Measurements from ENCODE around the gene IRGC. TPM values are rescaled to one million over a fixed set of nuclear protein-coding genes. Genes with fewer than 3 reads are reported as not detected.

Gene IRGC
- total RNA-seq = not detected
- not detected for polyA plus RNA-seq
- long read RNA-seq, donor 1 = 0 reads
- long read RNA-seq, donor 2 = 0 reads
- long read RNA-seq, donor 3 = 0 reads
- long read RNA-seq, donor 4 = 0 reads

DNA sequence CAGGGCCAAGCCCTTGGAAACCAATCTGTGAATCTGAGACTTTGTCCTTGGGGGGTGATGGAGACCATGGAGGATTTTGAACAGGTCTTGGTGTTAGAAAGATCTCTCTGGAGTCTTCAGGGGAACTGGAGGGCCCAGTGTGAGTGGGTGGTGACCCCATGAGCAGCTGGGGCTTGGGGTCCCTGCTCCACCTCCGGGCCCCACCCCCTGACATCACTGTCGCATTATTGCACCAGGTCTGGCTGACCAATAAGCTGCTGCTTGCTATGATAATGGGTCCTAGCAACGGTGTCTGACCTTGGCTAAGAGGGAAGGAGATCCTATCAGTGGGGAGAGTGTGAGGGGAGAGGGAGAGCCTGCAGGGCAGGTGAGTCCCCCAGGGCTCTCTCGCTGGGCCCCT, at the start of gene IRGC:
IRGC (plus strand) TSS at position 301 of the 400 bp plus-strand sequence. CDS start 2,483 bp downstream, outside the sequence.
- Histone ChIP-seq H3K9me3 (ENCODE audit: control insufficient read depth, low read length) (no peaks in the 10 kb centered on the region), H3K4me3 (ENCODE audit: low read length) (no peak within 1 kb of the TSS), H3K4me1 (ENCODE audit: control insufficient read depth, insufficient read depth, low read length) (no peaks in the 10 kb centered on the region), H3K27ac (ENCODE audit: low read length) (no peak within 1 kb of the TSS), H3K27me3 (ENCODE audit: control insufficient read depth, insufficient read depth) (no peaks in the 10 kb centered on the region)
- 58% methylated on average over 4 of the region's 4 CpGs for WGBS
- no peak for ATAC-seq
- intact Hi-C loops (cut with DNase I) = no loop called here
- DNase-seq = no peak

DNA sequence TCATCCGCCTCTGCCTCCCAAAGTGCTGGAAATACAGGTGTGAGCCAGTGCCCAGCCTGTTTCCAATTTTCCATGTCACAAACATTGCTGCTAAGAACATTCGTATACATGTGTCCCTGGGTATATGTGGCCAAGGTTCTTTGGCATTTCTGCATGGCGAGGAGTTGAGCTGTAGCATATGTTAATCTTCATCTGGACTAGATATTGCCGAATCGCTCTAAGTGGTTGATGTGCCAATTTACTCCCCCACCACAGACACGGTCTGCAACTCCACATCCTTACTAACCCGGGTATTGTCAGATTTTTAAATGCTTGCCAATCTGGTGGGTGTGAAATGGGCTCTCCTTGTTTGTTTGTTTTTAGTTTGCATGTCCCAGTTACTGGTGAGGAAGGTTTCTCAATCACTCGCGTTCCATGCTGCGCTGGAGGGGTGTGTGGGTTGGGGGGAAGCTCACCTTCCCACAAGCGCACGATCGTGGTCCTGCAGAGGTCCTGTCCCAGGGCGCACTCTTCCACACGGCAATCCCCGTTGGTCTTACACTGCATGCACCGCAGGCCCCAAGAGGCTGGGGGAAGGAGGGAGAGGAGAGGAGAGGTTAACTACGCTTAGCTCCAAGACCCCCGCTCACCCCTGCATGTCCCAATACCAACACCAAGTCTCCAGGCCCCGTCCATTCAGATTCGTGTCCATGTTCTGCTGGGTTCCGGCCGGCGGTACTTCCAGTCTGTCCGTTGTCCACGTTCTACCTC, 48.6 kb upstream of the IRGC start:
- H3K27ac ChIP-seq (ENCODE audit: low read length) = no peak overlapping the region
- H3K4me3 ChIP-seq (ENCODE audit: low read length) = peak overlapping the region; percentile 42
- no peak for ATAC-seq
- H3K4me1 ChIP-seq (ENCODE audit: control insufficient read depth, insufficient read depth, low read length) = no peaks in the 10 kb centered on the region
- intact Hi-C loops (cut with DNase I) = loop anchor here in 1 of 4 donors (10.0 kb wide), 1 partner anchor 222 kb away; no protein-coding TSS in a partner anchor
- 58% methylated on average over 26 of the region's 26 CpGs for WGBS
- peak; percentile 46 to 73 (median 63) for DNase-seq
- H3K9me3 ChIP-seq (ENCODE audit: control insufficient read depth, low read length) = no peaks in the 10 kb centered on the region
- H3K27me3 ChIP-seq (ENCODE audit: control insufficient read depth, insufficient read depth) = no peaks in the 10 kb centered on the region

DNA sequence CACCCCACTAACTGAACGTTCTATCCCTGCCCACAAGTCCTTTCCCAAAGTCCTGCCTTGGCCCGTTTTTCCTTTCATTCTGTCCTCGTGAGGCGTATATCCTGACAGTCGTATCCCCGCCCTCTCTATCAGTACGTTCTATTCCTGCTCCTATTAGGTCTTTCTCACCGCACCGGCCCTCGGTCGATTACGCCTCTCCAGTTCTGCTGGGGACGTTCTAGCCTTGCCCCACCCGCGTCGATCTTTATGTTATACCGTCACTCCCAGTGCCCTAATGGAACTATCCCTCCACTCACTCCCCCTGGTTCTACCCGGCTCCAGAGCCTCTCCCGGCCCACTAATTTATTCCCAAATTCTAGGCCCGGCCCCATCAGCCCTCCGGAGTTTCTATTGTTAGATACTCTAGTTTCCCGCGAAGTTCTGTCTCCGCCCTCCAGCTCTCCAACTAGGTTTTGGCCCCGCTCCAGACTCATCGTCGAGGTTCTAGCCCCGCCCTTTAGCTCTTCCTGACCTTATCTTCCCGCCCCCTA, 47.9 kb upstream of the IRGC start:
- ATAC-seq (no peak), DNase-seq (peak in 1 of 3 donors; percentile 52)
- H3K9me3 ChIP-seq (ENCODE audit: control insufficient read depth, low read length) = no peaks in the 10 kb centered on the region
- intact Hi-C loops (cut with DNase I) = loop anchor here in 1 of 4 donors (10.0 kb wide), 1 partner anchor 223 kb away; no protein-coding TSS in a partner anchor
- H3K4me3 ChIP-seq (ENCODE audit: low read length) = peak overlapping the region; percentile 42
- H3K4me1 ChIP-seq (ENCODE audit: control insufficient read depth, insufficient read depth, low read length) = no peaks in the 10 kb centered on the region
- no peaks in the 10 kb centered on the region for H3K27me3 ChIP-seq (ENCODE audit: control insufficient read depth, insufficient read depth)
- peak overlapping the region; percentile 11 for H3K27ac ChIP-seq (ENCODE audit: low read length)
- 7% methylated on average over 29 of the region's 29 CpGs for WGBS

DNA sequence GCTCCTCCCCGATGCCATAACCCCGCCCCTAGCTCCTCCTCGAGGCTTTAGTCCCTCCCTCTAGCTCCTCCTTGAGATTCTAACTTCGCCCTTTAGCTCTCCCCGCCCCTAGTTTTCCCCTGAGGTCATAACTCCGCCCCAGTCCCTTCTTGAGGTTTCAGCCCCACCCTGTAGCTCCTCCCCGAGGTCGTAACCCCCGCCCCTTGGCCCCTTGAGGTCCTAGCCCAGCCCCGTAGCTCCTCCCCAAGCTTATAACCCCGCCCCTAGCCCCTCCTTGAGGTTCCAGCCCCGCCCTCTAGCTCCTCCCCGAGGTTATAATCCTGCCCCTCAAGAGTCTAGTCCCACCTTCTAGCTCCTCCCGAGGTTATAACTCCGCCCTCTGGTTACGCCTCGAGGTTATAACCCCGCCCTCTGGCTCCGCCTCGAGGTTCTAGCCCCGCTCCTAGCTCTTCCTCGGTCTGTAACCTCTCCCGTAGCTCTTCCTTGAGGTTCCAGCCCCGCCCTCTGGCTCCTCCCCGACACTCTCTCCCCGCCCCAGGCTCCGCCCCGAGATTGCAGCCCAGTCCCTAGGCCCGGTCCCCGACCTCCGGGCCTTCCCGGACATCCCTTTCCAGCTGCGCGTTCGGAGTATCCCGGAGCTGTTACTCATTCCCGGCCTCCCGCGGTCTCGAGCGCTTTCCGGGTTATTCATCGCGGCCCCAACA, 47.3 kb upstream of the IRGC start:
- no peaks in the 10 kb centered on the region for H3K9me3 ChIP-seq (ENCODE audit: control insufficient read depth, low read length)
- H3K27me3 ChIP-seq (ENCODE audit: control insufficient read depth, insufficient read depth) = no peaks in the 10 kb centered on the region
- under 1% methylated on average over 44 of the region's 44 CpGs for WGBS
- peak overlapping the region; percentile 67 for H3K4me3 ChIP-seq (ENCODE audit: low read length)
- H3K4me1 ChIP-seq (ENCODE audit: control insufficient read depth, insufficient read depth, low read length) = no peaks in the 10 kb centered on the region
- DNase-seq = peak; percentile 99
- intact Hi-C loops (cut with DNase I) = loop anchor here in 1 of 4 donors (10.0 kb wide), 1 partner anchor 224 kb away; no protein-coding TSS in a partner anchor
- ATAC-seq = peak; percentile 93 to 96
- peak overlapping the region; percentile 89 for H3K27ac ChIP-seq (ENCODE audit: low read length)

DNA sequence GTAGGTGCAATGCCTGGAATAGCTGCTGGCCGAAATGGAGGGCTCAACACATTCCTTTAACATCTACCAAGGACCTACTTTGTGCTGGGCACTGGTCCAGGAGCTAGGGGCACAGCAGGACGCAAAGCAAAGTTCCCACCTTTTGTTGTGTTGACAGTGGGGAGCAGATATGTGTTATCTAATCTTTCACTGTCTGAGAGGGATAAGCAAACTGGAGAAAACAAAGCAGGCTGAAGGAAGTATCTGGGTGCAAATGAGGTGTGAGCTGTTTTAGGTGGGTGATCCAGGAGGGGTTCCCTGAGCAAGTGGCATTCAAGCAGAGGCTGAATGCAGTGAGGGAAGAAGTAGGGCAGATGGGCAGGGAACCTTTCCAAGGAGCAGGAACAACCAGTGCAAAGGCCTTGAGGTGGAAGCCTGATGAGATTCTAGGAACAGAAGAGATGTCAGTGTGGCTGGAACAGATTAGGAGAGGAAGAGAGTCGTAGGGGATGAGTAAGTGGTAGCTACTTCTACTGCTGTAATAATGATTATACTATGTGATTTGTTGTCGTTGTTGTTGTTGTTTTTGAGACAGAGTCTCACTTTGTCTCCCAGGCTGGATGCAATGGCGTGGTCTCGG, 43.7 kb upstream of the IRGC start:
- H3K27me3 ChIP-seq (ENCODE audit: control insufficient read depth, insufficient read depth) = no peaks in the 10 kb centered on the region
- DNase-seq = no peak
- WGBS = 53% methylated on average over 6 of the region's 6 CpGs
- no peaks in the 10 kb centered on the region for H3K9me3 ChIP-seq (ENCODE audit: control insufficient read depth, low read length)
- no peak for ATAC-seq
- H3K4me1 ChIP-seq (ENCODE audit: control insufficient read depth, insufficient read depth, low read length) = no peaks in the 10 kb centered on the region
- no peak overlapping the region for H3K27ac ChIP-seq (ENCODE audit: low read length)
- H3K4me3 ChIP-seq (ENCODE audit: low read length) = no peak overlapping the region
- intact Hi-C loops (cut with DNase I) = no loop called here

DNA sequence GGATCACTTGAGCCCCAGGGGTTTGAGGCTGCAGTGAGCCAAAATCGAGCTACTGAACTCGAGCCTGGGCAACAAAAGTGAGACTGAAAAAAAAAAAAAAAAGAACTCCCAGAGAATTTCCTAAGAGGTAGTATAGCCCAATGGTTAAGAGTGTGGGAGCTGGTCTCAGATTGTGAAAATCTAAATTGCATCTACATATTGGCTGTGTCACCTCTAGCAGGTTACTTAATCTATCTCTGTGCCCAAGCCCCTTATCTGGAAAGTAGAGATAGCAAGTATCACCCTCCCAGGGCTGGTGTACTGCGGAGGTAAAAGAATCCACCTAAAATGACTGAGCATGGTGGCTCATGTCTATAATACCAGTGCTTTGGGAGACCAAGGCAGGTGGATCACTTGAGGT, 42.2 kb upstream of the IRGC start:
- DNase-seq (no peak), ATAC-seq (no peak)
- Histone ChIP-seq H3K9me3 (ENCODE audit: control insufficient read depth, low read length) (no peaks in the 10 kb centered on the region), H3K4me1 (ENCODE audit: control insufficient read depth, insufficient read depth, low read length) (no peaks in the 10 kb centered on the region), H3K27me3 (ENCODE audit: control insufficient read depth, insufficient read depth) (no peaks in the 10 kb centered on the region), H3K4me3 (ENCODE audit: low read length) (no peak overlapping the region), H3K27ac (ENCODE audit: low read length) (no peak overlapping the region)
- intact Hi-C loops (cut with DNase I) = no loop called here
- WGBS = 61% methylated on average over 3 of the region's 3 CpGs

GRCh38 chr19:43674183-43674582, 41.7 kb upstream of the IRGC start:
- no peaks in the 10 kb centered on the region for H3K4me1 ChIP-seq (ENCODE audit: control insufficient read depth, insufficient read depth, low read length)
- no peaks in the 10 kb centered on the region for H3K27me3 ChIP-seq (ENCODE audit: control insufficient read depth, insufficient read depth)
- WGBS = 79% methylated on average over 8 of the region's 8 CpGs
- ATAC-seq = no peak
- peak overlapping the region; percentile 70 for H3K27ac ChIP-seq (ENCODE audit: low read length)
- intact Hi-C loops (cut with DNase I) = no loop called here
- H3K9me3 ChIP-seq (ENCODE audit: control insufficient read depth, low read length) = no peaks in the 10 kb centered on the region
- no peak overlapping the region for H3K4me3 ChIP-seq (ENCODE audit: low read length)
- no peak for DNase-seq

GRCh38 chr19:43674596-43674995, 41.3 kb upstream of the IRGC start:
- Histone ChIP-seq H3K4me1 (ENCODE audit: control insufficient read depth, insufficient read depth, low read length) (no peaks in the 10 kb centered on the region), H3K27me3 (ENCODE audit: control insufficient read depth, insufficient read depth) (no peaks in the 10 kb centered on the region), H3K4me3 (ENCODE audit: low read length) (no peak overlapping the region), H3K9me3 (ENCODE audit: control insufficient read depth, low read length) (no peaks in the 10 kb centered on the region), H3K27ac (ENCODE audit: low read length) (peak overlapping the region; percentile 70)
- no peak for ATAC-seq
- intact Hi-C loops (cut with DNase I) = no loop called here
- DNase-seq = no peak
- 82% methylated on average over 3 of the region's 3 CpGs for WGBS

DNA sequence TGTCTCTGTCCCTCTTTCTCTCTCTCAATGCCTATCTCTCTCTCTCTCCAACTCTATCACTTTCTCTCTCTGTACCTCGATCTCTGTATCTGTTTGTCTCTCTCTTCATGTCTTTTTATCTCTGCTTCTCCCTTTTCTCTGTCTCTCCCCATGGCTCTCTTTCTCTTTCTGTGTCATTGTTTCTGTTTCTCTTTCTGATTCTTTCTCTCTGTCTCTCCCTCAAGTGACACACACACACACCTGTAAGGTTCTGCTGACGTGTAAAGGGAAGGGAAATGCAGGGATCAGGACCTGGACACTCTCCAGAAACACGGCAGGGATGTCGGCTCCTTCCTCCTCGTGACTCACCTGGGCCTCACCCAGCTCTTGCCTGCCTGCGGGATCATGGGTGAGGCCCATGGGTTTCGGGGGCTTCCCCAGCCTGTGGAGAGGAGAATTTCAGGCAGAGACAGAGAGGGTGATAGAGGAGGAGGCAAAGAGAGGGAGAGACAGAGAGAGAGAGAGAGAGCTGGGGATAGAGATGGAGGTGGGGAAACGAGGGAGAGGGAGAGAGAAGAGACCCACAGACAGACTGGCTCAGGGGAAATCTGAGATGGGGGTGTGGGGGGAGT, 40.5 kb upstream of the IRGC start:
- DNase-seq = no peak
- H3K4me1 ChIP-seq (ENCODE audit: control insufficient read depth, insufficient read depth, low read length) = no peaks in the 10 kb centered on the region
- intact Hi-C loops (cut with DNase I) = no loop called here
- H3K9me3 ChIP-seq (ENCODE audit: control insufficient read depth, low read length) = no peaks in the 10 kb centered on the region
- H3K27ac ChIP-seq (ENCODE audit: low read length) = no peak overlapping the region
- H3K27me3 ChIP-seq (ENCODE audit: control insufficient read depth, insufficient read depth) = no peaks in the 10 kb centered on the region
- peak in 1 of 2 donors; percentile 13 for ATAC-seq
- 30% methylated on average over 8 of the region's 8 CpGs for WGBS
- no peak overlapping the region for H3K4me3 ChIP-seq (ENCODE audit: low read length)

- Histone ChIP-seq H3K4me1 (ENCODE audit: control insufficient read depth, insufficient read depth, low read length) (no peaks in the 10 kb centered on the region), H3K27ac (ENCODE audit: low read length) (no peak overlapping the region), H3K9me3 (ENCODE audit: control insufficient read depth, low read length) (no peaks in the 10 kb centered on the region), H3K27me3 (ENCODE audit: control insufficient read depth, insufficient read depth) (no peaks in the 10 kb centered on the region), H3K4me3 (ENCODE audit: low read length) (no peak overlapping the region)
- DNase-seq (no peak), ATAC-seq (no peak)
- intact Hi-C loops (cut with DNase I) = no loop called here
- WGBS = 88% methylated on average over 11 of the region's 11 CpGs
These were observed 40.0 kb upstream of the IRGC start for GRCh38 chr19:43675906-43676305.

All from right cardiac atrium (tissue), 5 donors.